ENCODE data around the gene COL9A2.
A peak's percentile ranks its signal among the peaks of the same experiment; 100 is the strongest.

The COL9A2 gene

GRCh38 chr1:40312238-40313205 is 4.6 kb downstream of the COL9A2 start:
- Histone ChIP-seq H3K27ac (peak overlapping the region; percentile 79), H3K9me3 (no peaks in the 10 kb centered on the region), H3K4me2 (peak overlapping the region; percentile 99), H3K4me3 (peak overlapping the region; percentile 68), H4K20me1 (no peaks in the 10 kb centered on the region), H3K4me1 (peaks cover 78% of the 10 kb centered on the region), H3K27me3 (peaks cover 20% of the 10 kb centered on the region), H3K36me3 (no peaks in the 10 kb centered on the region), H3K9ac (peak overlapping the region; percentile 46)
- TF ChIP-seq Cebpa-rat (IDR thresholded peaks at IDR 0.05) = no peak

GRCh38 chr1:40311692-40312091 is 5.4 kb downstream of the COL9A2 start:
- Histone ChIP-seq H3K9ac (peak overlapping the region; percentile 46; the same call in 1 of the 2 replicates), H3K4me1 (peaks cover 71% of the 10 kb centered on the region), H4K20me1 (no peaks in the 10 kb centered on the region), H3K4me2 (peak overlapping the region; percentile 99), H3K27ac (peak overlapping the region; percentile 79; the same call in 1 of the 2 replicates), H3K4me3 (no peak overlapping the region), H3K9me3 (no peaks in the 10 kb centered on the region), H3K36me3 (no peaks in the 10 kb centered on the region), H3K27me3 (peaks cover 11% of the 10 kb centered on the region)
- TF ChIP-seq Cebpa-rat (IDR thresholded peaks at IDR 0.05) = no peak

GRCh38 chr1:40310983-40311642 is 6.0 kb downstream of the COL9A2 start:
- peaks cover 6% of the 10 kb centered on the region; the same call in 1 of the 2 replicates for H3K27me3 ChIP-seq
- H3K4me3 ChIP-seq = no peak overlapping the region
- H3K9me3 ChIP-seq = no peaks in the 10 kb centered on the region
- peak overlapping the region; percentile 99 for H3K4me2 ChIP-seq
- TF ChIP-seq Cebpa-rat (IDR thresholded peaks at IDR 0.05) = no peak
- no peaks in the 10 kb centered on the region for H3K36me3 ChIP-seq
- no peaks in the 10 kb centered on the region for H4K20me1 ChIP-seq
- no peak overlapping the region for H3K27ac ChIP-seq
- no peak overlapping the region for H3K9ac ChIP-seq
- peaks cover 66% of the 10 kb centered on the region for H3K4me1 ChIP-seq

GRCh38 chr1:40310129-40310461 is 7.0 kb downstream of the COL9A2 start:
- no peaks in the 10 kb centered on the region for H3K9me3 ChIP-seq
- no peaks in the 10 kb centered on the region for H4K20me1 ChIP-seq
- peak overlapping the region; percentile 48 for H3K4me2 ChIP-seq
- H3K27ac ChIP-seq = no peak overlapping the region
- no peak overlapping the region for H3K4me3 ChIP-seq
- peaks cover 56% of the 10 kb centered on the region for H3K4me1 ChIP-seq
- no peak for TF ChIP-seq Cebpa-rat (IDR thresholded peaks at IDR 0.05)
- no peaks in the 10 kb centered on the region for H3K27me3 ChIP-seq
- no peak overlapping the region for H3K9ac ChIP-seq
- no peaks in the 10 kb centered on the region for H3K36me3 ChIP-seq

- H3K27ac ChIP-seq = no peak overlapping the region
These were observed 7.5 kb downstream of the COL9A2 start for GRCh38 chr1:40309374-40310128.

GRCh38 chr1:40308036-40308727 is 8.9 kb downstream of the COL9A2 start:
- Histone ChIP-seq H3K9me3 (no peaks in the 10 kb centered on the region), H3K4me1 (peaks cover 37% of the 10 kb centered on the region), H3K36me3 (no peaks in the 10 kb centered on the region), H3K27me3 (no peaks in the 10 kb centered on the region), H3K4me2 (no peak overlapping the region), H4K20me1 (no peaks in the 10 kb centered on the region), H3K27ac (no peak overlapping the region), H3K9ac (no peak overlapping the region), H3K4me3 (no peak overlapping the region)
- TF ChIP-seq Cebpa-rat (IDR thresholded peaks at IDR 0.05) = no peak

More at GRCh38 chr1:40309374-40310128, 7.5 kb downstream of the COL9A2 start:
- Histone ChIP-seq H3K9ac (no peak overlapping the region), H4K20me1 (no peaks in the 10 kb centered on the region), H3K4me3 (no peak overlapping the region), H3K36me3 (no peaks in the 10 kb centered on the region), H3K27me3 (no peaks in the 10 kb centered on the region), H3K4me2 (peak overlapping the region; percentile 48), H3K4me1 (peaks cover 51% of the 10 kb centered on the region), H3K9me3 (no peaks in the 10 kb centered on the region)
- TF ChIP-seq Cebpa-rat (IDR thresholded peaks at IDR 0.05) = no peak

GRCh38 chr1:40307186-40307585 is 9.9 kb downstream of the COL9A2 start:
- Histone ChIP-seq H4K20me1 (no peaks in the 10 kb centered on the region), H3K4me1 (peaks cover 27% of the 10 kb centered on the region), H3K4me3 (no peak overlapping the region), H3K4me2 (no peak overlapping the region), H3K36me3 (no peaks in the 10 kb centered on the region), H3K9ac (no peak overlapping the region), H3K9me3 (no peaks in the 10 kb centered on the region), H3K27ac (no peak overlapping the region), H3K27me3 (no peaks in the 10 kb centered on the region)
- TF ChIP-seq Cebpa-rat (IDR thresholded peaks at IDR 0.05) = no peak

GRCh38 chr1:40306296-40306695 is 10.8 kb downstream of the COL9A2 start:
- Histone ChIP-seq H3K9ac (no peak overlapping the region), H3K4me2 (no peak overlapping the region), H4K20me1 (no peaks in the 10 kb centered on the region), H3K27ac (no peak overlapping the region), H3K27me3 (no peaks in the 10 kb centered on the region), H3K4me1 (peaks cover 18% of the 10 kb centered on the region), H3K36me3 (no peaks in the 10 kb centered on the region), H3K4me3 (no peak overlapping the region), H3K9me3 (no peaks in the 10 kb centered on the region)
- no peak for TF ChIP-seq Cebpa-rat (IDR thresholded peaks at IDR 0.05)

- no peaks in the 10 kb centered on the region for H4K20me1 ChIP-seq
- no peak overlapping the region for H3K4me3 ChIP-seq
- no peak overlapping the region for H3K4me2 ChIP-seq
- 0 out of 2 replicates have a peak, but pooled peaks cover 4% of the 10 kb centered on the region for H3K36me3 ChIP-seq
- H3K27ac ChIP-seq = no peak overlapping the region
- peaks cover 15% of the 10 kb centered on the region for H3K4me1 ChIP-seq
- H3K27me3 ChIP-seq = no peaks in the 10 kb centered on the region
- TF ChIP-seq Cebpa-rat (IDR thresholded peaks at IDR 0.05) = no peak
- H3K9me3 ChIP-seq = no peaks in the 10 kb centered on the region
- H3K9ac ChIP-seq = no peak overlapping the region
These were observed 11.2 kb downstream of the COL9A2 start for GRCh38 chr1:40305871-40306270.
